CD4-positive, alpha-beta T cell (primary cell): ENCODE data around the gene CPE. TPM values are rescaled to one million over a fixed set of nuclear protein-coding genes. Genes with fewer than 3 reads are reported as not detected.

Experiments used
- ATAC-seq: fragments of 200-7000 bp; cut with Tn5 transposase; one replicate; pipeline ENCODE4 v1.10.0; 2022; ENCODE audit warnings: mild to moderate bottlenecking; ENCODE audit not compliant: poor library complexity
- CTCF ChIA-PET: fragments of 350-600 bp; sonication (Branson Sonifier 250); formaldehyde crosslinking; loops from one replicate; lab custom pipeline; 2021; ENCODE audit warnings: antibody characterized with exemption, inconsistent platforms; lab: Charles Lee
- POLR2A ChIA-PET: fragments of 350-600 bp; sonication (Branson Sonifier 250); formaldehyde crosslinking; loops from one replicate; lab custom pipeline; 2021; ENCODE audit warnings: antibody characterized with exemption, inconsistent platforms; lab: Charles Lee
- DNase-seq, 14 experiments: peaks; one replicate each; pipeline ENCODE4 v3.0.0-alpha.2; 2013 to 2020; ENCODE audit warnings: mixed read lengths in 2 of 14
- H3K27ac ChIP-seq, 2 donors: one replicate each; pipeline versions ENCODE4 v1.5.1 to v1.7.0; 2013; ENCODE audit warnings: low read length in 2 of 2, low read depth in 1 of 2, mild to moderate bottlenecking in 1 of 2
- H3K27me3 ChIP-seq, 2 experiments: 1 replicate in 1 of 2; 2 replicates in 1 of 2; pipeline versions ENCODE4 v1.6.1 to v1.7.0; 2013; ENCODE audit warnings: low read length in 2 of 2, control low read depth in 1 of 2, mild to moderate bottlenecking in 1 of 2, moderate library complexity in 1 of 2; ENCODE audit not compliant: insufficient read depth in 2 of 2, control insufficient read depth in 1 of 2
- H3K36me3 ChIP-seq: one replicate; pipeline ENCODE4 v1.6.1; 2013; ENCODE audit warnings: low read length, control low read depth; ENCODE audit not compliant: insufficient read depth
- H3K4me1 ChIP-seq: one replicate; pipeline ENCODE4 v1.6.1; 2013; ENCODE audit warnings: low read length, control low read depth; ENCODE audit not compliant: insufficient read depth
- H3K4me3 ChIP-seq: one replicate; pipeline ENCODE4 v1.5.1; 2013; ENCODE audit warnings: mild to moderate bottlenecking, low read length, moderate library complexity
- H3K9me3 ChIP-seq, 2 experiments: 1 replicate in 1 of 2; 2 replicates in 1 of 2; pipeline versions ENCODE4 v1.6.1 to v1.7.0; 2013; ENCODE audit warnings: low read length in 2 of 2, mild to moderate bottlenecking in 2 of 2, control low read depth in 1 of 2, moderate library complexity in 1 of 2; ENCODE audit not compliant: control insufficient read depth in 1 of 2, insufficient read depth in 1 of 2
- H3K27ac Mint-ChIP-seq: one replicate; pipeline ENCODE4 v1.8.0; 2020; ENCODE audit warnings: mixed read lengths
- H3K27me3 Mint-ChIP-seq: one replicate; pipeline ENCODE4 v1.8.0; 2021; ENCODE audit warnings: mixed read lengths
- H3K36me3 Mint-ChIP-seq: one replicate; pipeline ENCODE4 v1.8.0; 2021; ENCODE audit warnings: low read depth, mixed read lengths
- H3K4me1 Mint-ChIP-seq: one replicate; pipeline ENCODE4 v1.8.0; 2021; ENCODE audit warnings: low read depth, mixed read lengths
- H3K4me3 Mint-ChIP-seq: one replicate; pipeline ENCODE4 v1.8.0; 2020; ENCODE audit warnings: mild to moderate bottlenecking, mixed read lengths
- H3K9me3 Mint-ChIP-seq: one replicate; pipeline ENCODE4 v1.8.0; 2020; ENCODE audit warnings: mixed read lengths
- CTCF ChIP-seq: fragments of 200-600 bp; IDR thresholded peaks from one replicate; pipeline ENCODE4 v1.8.0; 2022; ENCODE audit warnings: antibody characterized with exemption, mild to moderate bottlenecking
- intact Hi-C, 2 experiments: fragments of 100-400 bp; cut with DNase I in 1 of 2; cut with micrococcal nuclease in 1 of 2; formaldehyde crosslinking; loops; one replicate each; pipeline versions ENCODE4 v1.15.1 to v1.9.0; 2023 to 2025; cut with DNase I, micrococcal nuclease
- total RNA-seq, 174 experiments: library from RNA in 2 of 174; stranded (reverse) in 2 of 174; gene quantifications; one replicate each; pipeline ENCODE4 v1.2.3 and lab custom pipeline; 2021 to 2026

The CPE gene
- total RNA-seq, 2 experiments from 2014 or later, result not detected

- CTCF ChIA-PET, result no interaction called here
- Mint-ChIP-seq H3K27me3 (peaks cover 10% of the 10 kb centered on the region), H3K4me3 (no peak overlapping the region), H3K27ac (no peak overlapping the region), H3K4me1 (no peaks in the 10 kb centered on the region), H3K9me3 (no peaks in the 10 kb centered on the region), H3K36me3 (no peaks in the 10 kb centered on the region)
- intact Hi-C loops, result no loop called here
- no peak for TF ChIP-seq CTCF
- H3K36me3 ChIP-seq, result no peaks in the 10 kb centered on the region
- POLR2A ChIA-PET, result no interaction called here
- no peak overlapping the region for H3K27ac ChIP-seq
- DNase-seq, result no peak
- no peaks in the 10 kb centered on the region for H3K4me1 ChIP-seq
- H3K27me3 ChIP-seq, result no peaks in the 10 kb centered on the region
- no peaks in the 10 kb centered on the region for H3K9me3 ChIP-seq
- no peak for ATAC-seq
- no peak overlapping the region for H3K4me3 ChIP-seq
These were observed 39.3 kb downstream of the CPE start for GRCh38 chr4:165418073-165418472.

- TF ChIP-seq CTCF, result no peak
- intact Hi-C loops, result no loop called here
- no peak overlapping the region for H3K4me3 Mint-ChIP-seq
- H3K36me3 Mint-ChIP-seq, result no peaks in the 10 kb centered on the region
- DNase-seq (no peak), ATAC-seq (no peak)
- Histone ChIP-seq H3K4me3 (no peak overlapping the region), H3K27ac (no peak overlapping the region), H3K36me3 (no peaks in the 10 kb centered on the region), H3K4me1 (no peaks in the 10 kb centered on the region), H3K27me3 (no peaks in the 10 kb centered on the region), H3K9me3 (no peaks in the 10 kb centered on the region)
- peaks cover 36% of the 10 kb centered on the region for H3K27me3 Mint-ChIP-seq
- ChIA-PET CTCF (no interaction called here), POLR2A (no interaction called here)
- no peak overlapping the region for H3K27ac Mint-ChIP-seq
- no peaks in the 10 kb centered on the region for H3K9me3 Mint-ChIP-seq
- no peaks in the 10 kb centered on the region for H3K4me1 Mint-ChIP-seq
These were observed 46.8 kb downstream of the CPE start for GRCh38 chr4:165425629-165426028.

DNA sequence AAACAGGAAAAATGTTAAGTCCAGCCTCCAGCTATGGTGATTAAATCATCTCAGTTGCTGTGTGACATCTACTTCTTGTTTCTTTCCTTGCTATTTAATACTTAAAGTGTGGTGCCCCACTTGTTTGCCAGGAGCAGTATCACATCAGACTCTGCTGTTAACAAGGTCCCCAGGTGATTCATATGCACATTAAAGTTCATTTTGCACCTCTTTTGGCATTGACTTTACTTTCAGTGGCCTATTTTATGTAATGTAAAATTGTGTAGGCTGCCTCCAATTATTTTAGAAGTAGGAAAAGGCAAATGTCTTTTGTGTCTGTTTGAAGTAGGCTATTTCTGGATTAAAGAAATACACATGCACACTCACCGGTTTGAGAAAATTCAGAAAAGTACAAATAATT, 47.5 kb downstream of the CPE start:
- POLR2A ChIA-PET, result no interaction called here
- H3K27ac Mint-ChIP-seq, result no peak overlapping the region
- intact Hi-C loops, result no loop called here

More for the DNA sequence above, 47.5 kb downstream of the CPE start:
- Histone ChIP-seq H3K4me1 (no peaks in the 10 kb centered on the region), H3K36me3 (no peaks in the 10 kb centered on the region), H3K27ac (no peak overlapping the region), H3K27me3 (no peaks in the 10 kb centered on the region), H3K4me3 (no peak overlapping the region), H3K9me3 (no peaks in the 10 kb centered on the region)
- DNase-seq, result peak in 1 of 14 experiments; percentile 4
- TF ChIP-seq CTCF, result no peak
- no peak for ATAC-seq
- no peaks in the 10 kb centered on the region for H3K36me3 Mint-ChIP-seq
- H3K4me1 Mint-ChIP-seq, result no peaks in the 10 kb centered on the region
- no peak overlapping the region for H3K4me3 Mint-ChIP-seq
- CTCF ChIA-PET, result no interaction called here
- peaks cover 40% of the 10 kb centered on the region for H3K27me3 Mint-ChIP-seq
- H3K9me3 Mint-ChIP-seq, result no peaks in the 10 kb centered on the region
